Activated CD4-positive, alpha-beta T cell treated with anti-CD3 and anti-CD28 coated beads, Interleukin-2, Interleukin-6, amounts not matched to agents 100 ng/mL and 50 ng/mL, durations not matched to agents 16 hours and 8 hours (primary cell): ENCODE results near the gene PRSS12.
"Not testable (repeated sequence)": the region's sequence is repeated elsewhere in the genome, so short reads cannot be mapped to it uniquely, and the experiment has no call there.

Experiments
- DNase-seq: peaks from one replicate; pipeline ENCODE4 v3.0.0-alpha.2; 2020

Gene PRSS12

GRCh38 chr4:118352843-118353533, at the start of gene PRSS12:
TSS of gene PRSS12 (minus strand) at chr4:118353003. CDS start at chr4:118352720, 283 bp downstream.
- peak; percentile 75 for DNase-seq

- no peak for DNase-seq
These were observed 47.6 kb upstream of the PRSS12 start for GRCh38 chr4:118400356-118400755.

GRCh38 chr4:118399883-118400282, 47.1 kb upstream of the PRSS12 start:
- not testable (repeated sequence) for DNase-seq

- peak; percentile 6 for DNase-seq
These were observed 45.7 kb upstream of the PRSS12 start for GRCh38 chr4:118398226-118399090.

- no peak for DNase-seq
These were observed 44.8 kb upstream of the PRSS12 start for GRCh38 chr4:118397623-118397979.

- DNase-seq, result no peak
These were observed 44.2 kb upstream of the PRSS12 start for GRCh38 chr4:118396881-118397622.

- no peak for DNase-seq
These were observed 42.3 kb upstream of the PRSS12 start for GRCh38 chr4:118395057-118395644.

GRCh38 chr4:118392509-118392908, 39.7 kb upstream of the PRSS12 start:
- not testable (repeated sequence) for DNase-seq

GRCh38 chr4:118390121-118390520, 37.3 kb upstream of the PRSS12 start:
- no peak for DNase-seq

GRCh38 chr4:118389721-118390120, 36.9 kb upstream of the PRSS12 start:
- no peak for DNase-seq

- no peak for DNase-seq
These were observed 35.8 kb upstream of the PRSS12 start for GRCh38 chr4:118388606-118389005.

GRCh38 chr4:118381902-118382301, 29.1 kb upstream of the PRSS12 start:
- no peak for DNase-seq

GRCh38 chr4:118373614-118374255, 20.9 kb upstream of the PRSS12 start:
- DNase-seq, result no peak

- no peak for DNase-seq
These were observed 19.4 kb upstream of the PRSS12 start for GRCh38 chr4:118372251-118372650.

GRCh38 chr4:118369231-118369630, 16.4 kb upstream of the PRSS12 start:
- no peak for DNase-seq

GRCh38 chr4:118367872-118368271, 15.1 kb upstream of the PRSS12 start:
- DNase-seq, result no peak

- DNase-seq, result no peak
These were observed 14.6 kb upstream of the PRSS12 start for GRCh38 chr4:118367361-118367760.

GRCh38 chr4:118363166-118363565, 10.4 kb upstream of the PRSS12 start:
- no peak for DNase-seq

- no peak for DNase-seq
These were observed 8.4 kb upstream of the PRSS12 start for GRCh38 chr4:118361192-118361591.

- DNase-seq, result no peak
These were observed 7.3 kb upstream of the PRSS12 start for GRCh38 chr4:118360106-118360505.

GRCh38 chr4:118357601-118358000, 4.8 kb upstream of the PRSS12 start:
- no peak for DNase-seq

GRCh38 chr4:118356731-118357130, 3.9 kb upstream of the PRSS12 start:
- no peak for DNase-seq

GRCh38 chr4:118356111-118356510, 3.3 kb upstream of the PRSS12 start:
- DNase-seq, result no peak
